ENCODE results near the gene CLIP2. TPM values are rescaled to one million over a fixed set of nuclear protein-coding genes. Genes with fewer than 3 reads are reported as not detected.

CLIP2 gene
- total and polyA plus RNA-seq, 2 of the 8 experiments (the other 6 are each of a cell fraction or from before 2014, with no cell fraction given), result 8.3 to 41.5 TPM

DNA sequence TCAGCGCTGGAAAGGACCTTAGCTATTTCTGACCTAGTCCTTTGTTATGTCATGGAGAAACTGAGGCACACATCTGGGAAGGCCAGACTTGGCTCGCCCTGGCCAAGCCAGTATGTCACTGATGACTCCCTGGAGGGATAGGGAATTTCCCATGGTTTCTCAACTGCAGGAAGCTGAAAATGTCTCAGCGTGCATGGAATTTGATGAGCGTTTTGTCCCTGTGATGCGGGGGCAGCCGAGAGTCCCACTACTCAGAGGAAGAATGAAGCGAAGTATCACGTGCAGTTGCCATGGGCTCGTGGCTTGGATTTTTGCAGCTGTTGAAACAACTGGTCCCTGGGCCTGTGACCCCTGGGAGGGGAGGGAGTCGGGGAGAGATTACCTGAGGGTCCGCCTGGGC lies 44.8 kb downstream of the CLIP2 start (continued):
- TF ChIP-seq MAFK (IDR thresholded peaks at IDR 0.05; ENCODE audit: low read depth, low read length), result no peak
- TF ChIP-seq SIN3A (conservative IDR thresholded peaks at IDR 0.05 in 1 of 2, IDR thresholded peaks at IDR 0.05 in 1 of 2; ENCODE audit: low read depth in 1 of 2, low read length in 2 of 2), result no peak
- no peak for TF ChIP-seq RXRA (IDR thresholded peaks at IDR 0.05; ENCODE audit: insufficient read depth, low read depth, low read length)
- TF ChIP-seq GABPA (IDR thresholded peaks at IDR 0.05; ENCODE audit: borderline replicate concordance, insufficient read depth, low read length), result no peak
- TF ChIP-seq NRF1 (IDR thresholded peaks at IDR 0.05; ENCODE audit: low read depth, low read length), result no peak
- TF ChIP-seq, protein P1, sequence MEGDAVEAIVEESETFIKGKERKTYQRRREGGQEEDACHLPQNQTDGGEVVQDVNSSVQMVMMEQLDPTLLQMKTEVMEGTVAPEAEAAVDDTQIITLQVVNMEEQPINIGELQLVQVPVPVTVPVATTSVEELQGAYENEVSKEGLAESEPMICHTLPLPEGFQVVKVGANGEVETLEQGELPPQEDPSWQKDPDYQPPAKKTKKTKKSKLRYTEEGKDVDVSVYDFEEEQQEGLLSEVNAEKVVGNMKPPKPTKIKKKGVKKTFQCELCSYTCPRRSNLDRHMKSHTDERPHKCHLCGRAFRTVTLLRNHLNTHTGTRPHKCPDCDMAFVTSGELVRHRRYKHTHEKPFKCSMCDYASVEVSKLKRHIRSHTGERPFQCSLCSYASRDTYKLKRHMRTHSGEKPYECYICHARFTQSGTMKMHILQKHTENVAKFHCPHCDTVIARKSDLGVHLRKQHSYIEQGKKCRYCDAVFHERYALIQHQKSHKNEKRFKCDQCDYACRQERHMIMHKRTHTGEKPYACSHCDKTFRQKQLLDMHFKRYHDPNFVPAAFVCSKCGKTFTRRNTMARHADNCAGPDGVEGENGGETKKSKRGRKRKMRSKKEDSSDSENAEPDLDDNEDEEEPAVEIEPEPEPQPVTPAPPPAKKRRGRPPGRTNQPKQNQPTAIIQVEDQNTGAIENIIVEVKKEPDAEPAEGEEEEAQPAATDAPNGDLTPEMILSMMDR (IDR thresholded peaks at IDR 0.05; ENCODE audit: control extremely low read depth in 1 of 3, insufficient read depth in 1 of 3, low read depth in 1 of 3, low read length in 3 of 3), result no peak
